ENCODE data around the gene RMRP. TPM values are rescaled to one million over a fixed set of nuclear protein-coding genes. Genes with fewer than 3 reads are reported as not detected.

The RMRP gene
- total and polyA plus RNA-seq, 9 of the 15 experiments (the other 6 are each of a cell fraction or from before 2014, with no cell fraction given), result 75.7 to 89,974 (median 13,378) TPM; not detected in 3

DNA sequence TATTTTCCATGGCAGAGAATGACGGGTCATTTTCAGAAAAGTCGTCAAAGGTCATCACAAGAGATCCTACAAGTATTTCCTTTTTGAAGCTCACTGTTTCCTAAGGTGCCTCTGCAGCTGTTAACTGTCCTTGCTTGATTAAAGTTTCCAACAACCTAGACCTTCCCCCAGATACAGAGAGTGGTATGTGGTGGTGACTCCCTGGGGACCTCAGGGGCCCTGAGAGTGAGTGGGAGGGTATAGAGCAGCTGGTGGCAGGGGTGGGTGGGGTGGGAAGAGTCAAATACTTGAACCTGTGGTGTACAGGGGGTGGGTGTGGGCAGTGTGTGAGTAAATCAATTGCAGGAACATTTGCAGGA lies 38.0 kb downstream of the RMRP start:
- CTCF ChIA-PET (ENCODE audit: low intra/inter-chr PET ratio), result no interaction called here
- POLR2A ChIA-PET, result interaction anchor here (0.6 to 1.4 kb wide), 2 partner anchors 16 to 523 kb away, joined by 3 read pairs; no protein-coding TSS in a partner anchor
- Histone ChIP-seq H3K4me2 (ENCODE audit: insufficient read depth, low read length) (no peak overlapping the region), H2AFZ (ENCODE audit: low read depth, low read length) (no peak overlapping the region), H3K9ac (ENCODE audit: insufficient read depth in 1 of 2, low read depth in 2 of 2, low read length in 2 of 2) (no peak overlapping the region), H3K27ac (ENCODE audit: extremely low read depth, low read depth, low read length) (no peak overlapping the region), H3K4me1 (replicated peaks in 1 of 2; ENCODE audit: control insufficient read depth in 2 of 2, insufficient read depth in 2 of 2, low read length in 2 of 2) (peaks cover 5 to 24% of the 10 kb centered on the region in 2 experiments; a peak in 3 of 5 replicates), H4K20me1 (replicated peaks; ENCODE audit: control insufficient read depth, insufficient read depth, low read length) (no peaks in the 10 kb centered on the region), H3K27me3 (ENCODE audit: control insufficient read depth in 2 of 2, insufficient read depth in 2 of 2, low read length in 2 of 2) (peaks cover 3 to 27% of the 10 kb centered on the region in 2 experiments; a peak in 3 of 5 replicates), H3K9me3 (replicated peaks; ENCODE audit: control insufficient read depth, insufficient read depth, low read depth, low read length) (no peaks in the 10 kb centered on the region), H3K9me1 (ENCODE audit: control insufficient read depth, insufficient read depth, low read length) (no peaks in the 10 kb centered on the region), H3K36me3 (ENCODE audit: control insufficient read depth, insufficient read depth, low read length) (no peaks in the 10 kb centered on the region), H3K79me2 (ENCODE audit: control insufficient read depth, insufficient read depth, low read length) (no peaks in the 10 kb centered on the region), H3K4me3 (no peak overlapping the region)
- ATAC-seq, result no peak
- in situ Hi-C loops (cut with MboI) (no loop called here), intact Hi-C loops (cut with micrococcal nuclease) (no loop called here)
- WGBS (ENCODE audit: insufficient coverage, low coverage, missing lambda C conversion rate), result 12% methylated on average over 2 of the region's 2 CpGs
- no peak for FAIRE-seq
- TF ChIP-seq GTF3C2 (IDR thresholded peaks at IDR 0.05; ENCODE audit: borderline replicate concordance, extremely low read depth, insufficient read length) (no peak), SMC3 (conservative IDR thresholded peaks at IDR 0.05; ENCODE audit: insufficient read depth, low read depth, low read length) (no peak), SIRT6 (IDR thresholded peaks at IDR 0.05; ENCODE audit: low read depth, low read length) (no peak), BDP1 (IDR thresholded peaks at IDR 0.05; ENCODE audit: insufficient read depth, insufficient read length) (no peak)
- TF ChIP-seq, protein P1, sequence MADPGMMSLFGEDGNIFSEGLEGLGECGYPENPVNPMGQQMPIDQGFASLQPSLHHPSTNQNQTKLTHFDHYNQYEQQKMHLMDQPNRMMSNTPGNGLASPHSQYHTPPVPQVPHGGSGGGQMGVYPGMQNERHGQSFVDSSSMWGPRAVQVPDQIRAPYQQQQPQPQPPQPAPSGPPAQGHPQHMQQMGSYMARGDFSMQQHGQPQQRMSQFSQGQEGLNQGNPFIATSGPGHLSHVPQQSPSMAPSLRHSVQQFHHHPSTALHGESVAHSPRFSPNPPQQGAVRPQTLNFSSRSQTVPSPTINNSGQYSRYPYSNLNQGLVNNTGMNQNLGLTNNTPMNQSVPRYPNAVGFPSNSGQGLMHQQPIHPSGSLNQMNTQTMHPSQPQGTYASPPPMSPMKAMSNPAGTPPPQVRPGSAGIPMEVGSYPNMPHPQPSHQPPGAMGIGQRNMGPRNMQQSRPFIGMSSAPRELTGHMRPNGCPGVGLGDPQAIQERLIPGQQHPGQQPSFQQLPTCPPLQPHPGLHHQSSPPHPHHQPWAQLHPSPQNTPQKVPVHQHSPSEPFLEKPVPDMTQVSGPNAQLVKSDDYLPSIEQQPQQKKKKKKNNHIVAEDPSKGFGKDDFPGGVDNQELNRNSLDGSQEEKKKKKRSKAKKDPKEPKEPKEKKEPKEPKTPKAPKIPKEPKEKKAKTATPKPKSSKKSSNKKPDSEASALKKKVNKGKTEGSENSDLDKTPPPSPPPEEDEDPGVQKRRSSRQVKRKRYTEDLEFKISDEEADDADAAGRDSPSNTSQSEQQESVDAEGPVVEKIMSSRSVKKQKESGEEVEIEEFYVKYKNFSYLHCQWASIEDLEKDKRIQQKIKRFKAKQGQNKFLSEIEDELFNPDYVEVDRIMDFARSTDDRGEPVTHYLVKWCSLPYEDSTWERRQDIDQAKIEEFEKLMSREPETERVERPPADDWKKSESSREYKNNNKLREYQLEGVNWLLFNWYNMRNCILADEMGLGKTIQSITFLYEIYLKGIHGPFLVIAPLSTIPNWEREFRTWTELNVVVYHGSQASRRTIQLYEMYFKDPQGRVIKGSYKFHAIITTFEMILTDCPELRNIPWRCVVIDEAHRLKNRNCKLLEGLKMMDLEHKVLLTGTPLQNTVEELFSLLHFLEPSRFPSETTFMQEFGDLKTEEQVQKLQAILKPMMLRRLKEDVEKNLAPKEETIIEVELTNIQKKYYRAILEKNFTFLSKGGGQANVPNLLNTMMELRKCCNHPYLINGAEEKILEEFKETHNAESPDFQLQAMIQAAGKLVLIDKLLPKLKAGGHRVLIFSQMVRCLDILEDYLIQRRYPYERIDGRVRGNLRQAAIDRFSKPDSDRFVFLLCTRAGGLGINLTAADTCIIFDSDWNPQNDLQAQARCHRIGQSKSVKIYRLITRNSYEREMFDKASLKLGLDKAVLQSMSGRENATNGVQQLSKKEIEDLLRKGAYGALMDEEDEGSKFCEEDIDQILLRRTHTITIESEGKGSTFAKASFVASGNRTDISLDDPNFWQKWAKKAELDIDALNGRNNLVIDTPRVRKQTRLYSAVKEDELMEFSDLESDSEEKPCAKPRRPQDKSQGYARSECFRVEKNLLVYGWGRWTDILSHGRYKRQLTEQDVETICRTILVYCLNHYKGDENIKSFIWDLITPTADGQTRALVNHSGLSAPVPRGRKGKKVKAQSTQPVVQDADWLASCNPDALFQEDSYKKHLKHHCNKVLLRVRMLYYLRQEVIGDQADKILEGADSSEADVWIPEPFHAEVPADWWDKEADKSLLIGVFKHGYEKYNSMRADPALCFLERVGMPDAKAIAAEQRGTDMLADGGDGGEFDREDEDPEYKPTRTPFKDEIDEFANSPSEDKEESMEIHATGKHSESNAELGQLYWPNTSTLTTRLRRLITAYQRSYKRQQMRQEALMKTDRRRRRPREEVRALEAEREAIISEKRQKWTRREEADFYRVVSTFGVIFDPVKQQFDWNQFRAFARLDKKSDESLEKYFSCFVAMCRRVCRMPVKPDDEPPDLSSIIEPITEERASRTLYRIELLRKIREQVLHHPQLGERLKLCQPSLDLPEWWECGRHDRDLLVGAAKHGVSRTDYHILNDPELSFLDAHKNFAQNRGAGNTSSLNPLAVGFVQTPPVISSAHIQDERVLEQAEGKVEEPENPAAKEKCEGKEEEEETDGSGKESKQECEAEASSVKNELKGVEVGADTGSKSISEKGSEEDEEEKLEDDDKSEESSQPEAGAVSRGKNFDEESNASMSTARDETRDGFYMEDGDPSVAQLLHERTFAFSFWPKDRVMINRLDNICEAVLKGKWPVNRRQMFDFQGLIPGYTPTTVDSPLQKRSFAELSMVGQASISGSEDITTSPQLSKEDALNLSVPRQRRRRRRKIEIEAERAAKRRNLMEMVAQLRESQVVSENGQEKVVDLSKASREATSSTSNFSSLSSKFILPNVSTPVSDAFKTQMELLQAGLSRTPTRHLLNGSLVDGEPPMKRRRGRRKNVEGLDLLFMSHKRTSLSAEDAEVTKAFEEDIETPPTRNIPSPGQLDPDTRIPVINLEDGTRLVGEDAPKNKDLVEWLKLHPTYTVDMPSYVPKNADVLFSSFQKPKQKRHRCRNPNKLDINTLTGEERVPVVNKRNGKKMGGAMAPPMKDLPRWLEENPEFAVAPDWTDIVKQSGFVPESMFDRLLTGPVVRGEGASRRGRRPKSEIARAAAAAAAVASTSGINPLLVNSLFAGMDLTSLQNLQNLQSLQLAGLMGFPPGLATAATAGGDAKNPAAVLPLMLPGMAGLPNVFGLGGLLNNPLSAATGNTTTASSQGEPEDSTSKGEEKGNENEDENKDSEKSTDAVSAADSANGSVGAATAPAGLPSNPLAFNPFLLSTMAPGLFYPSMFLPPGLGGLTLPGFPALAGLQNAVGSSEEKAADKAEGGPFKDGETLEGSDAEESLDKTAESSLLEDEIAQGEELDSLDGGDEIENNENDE (IDR thresholded peaks at IDR 0.05; ENCODE audit: low read depth, low read length), result no peak
- no peak for DNase-seq (ENCODE audit: extremely low read depth in 1 of 4, low spot score in 3 of 4)
- no TSS peak for BruUV-seq (replicated peaks)
